Fibroblast of pulmonary artery (primary cell): ENCODE results near the gene ERFL.

ENCODE experiments used
- DNase-seq: peaks from one replicate; pipeline ENCODE4 v3.0.0-alpha.2; 2010; ENCODE audit warnings: low read depth
- H3K4me3 ChIP-seq: replicated peaks from 2 replicates; pipeline ENCODE4 v1.5.1; 2011; ENCODE audit warnings: low read depth, mild to moderate bottlenecking, control low read depth, low read length, moderate library complexity
- TF ChIP-seq, protein P1 (sequence below): IDR thresholded peaks from 2 replicates; pipeline ENCODE4 v1.5.1; 2011; ENCODE audit warnings: mild to moderate bottlenecking, control low read depth, low read length, inconsistent platforms; ENCODE audit errors: missing control alignments

The ERFL gene

DNA sequence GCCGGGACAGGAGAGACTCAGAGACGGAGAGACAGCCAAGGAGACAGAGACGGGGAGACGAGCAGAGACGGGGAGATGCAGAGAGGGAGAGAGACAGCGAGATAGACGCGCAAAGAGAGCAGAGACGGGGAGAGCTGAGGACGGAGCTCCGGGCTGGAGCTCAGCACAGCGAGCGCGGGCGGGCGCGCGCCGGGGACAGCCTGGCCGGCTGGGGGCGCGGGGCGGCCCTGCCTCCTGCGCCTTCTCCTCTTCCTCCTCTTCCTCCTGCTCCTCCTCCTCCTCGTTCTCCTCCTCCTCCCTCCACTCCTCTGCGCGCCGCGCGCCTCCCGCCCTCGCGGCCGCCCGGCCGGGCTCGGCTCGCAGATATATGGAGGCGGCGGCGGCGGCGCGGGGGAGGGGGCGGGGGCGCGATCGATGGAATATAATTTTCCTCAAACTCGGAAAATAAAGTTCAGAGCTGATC lies at the start of gene ERFL:
TSS of gene ERFL (minus strand) at position 229 of the 463 bp plus-strand sequence. CDS start 15,530 bp downstream, outside the sequence.
- DNase-seq: no peak

DNA sequence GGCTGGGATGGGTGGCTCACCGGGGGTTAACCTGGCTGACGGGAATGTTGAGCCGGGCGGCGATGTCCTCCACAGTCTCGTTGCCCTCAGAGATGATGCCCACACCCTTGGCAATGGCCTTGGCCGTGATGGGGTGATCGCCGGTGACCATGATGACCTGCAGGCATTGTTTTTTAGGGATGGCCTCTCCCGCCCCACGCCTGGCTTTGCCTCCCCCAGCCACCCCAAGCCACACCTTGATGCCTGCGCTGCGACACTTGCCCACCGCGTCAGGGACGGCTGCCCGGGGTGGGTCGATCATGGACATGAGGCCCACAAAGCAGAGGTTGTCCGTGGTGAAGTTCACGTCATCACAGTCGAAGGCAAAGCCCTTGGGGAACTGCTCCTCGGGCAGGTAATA lies 49.7 kb upstream of the ERFL start:
- H3K4me3 ChIP-seq: no peak overlapping the region
- DNase-seq: no peak
- TF ChIP-seq, protein P1, sequence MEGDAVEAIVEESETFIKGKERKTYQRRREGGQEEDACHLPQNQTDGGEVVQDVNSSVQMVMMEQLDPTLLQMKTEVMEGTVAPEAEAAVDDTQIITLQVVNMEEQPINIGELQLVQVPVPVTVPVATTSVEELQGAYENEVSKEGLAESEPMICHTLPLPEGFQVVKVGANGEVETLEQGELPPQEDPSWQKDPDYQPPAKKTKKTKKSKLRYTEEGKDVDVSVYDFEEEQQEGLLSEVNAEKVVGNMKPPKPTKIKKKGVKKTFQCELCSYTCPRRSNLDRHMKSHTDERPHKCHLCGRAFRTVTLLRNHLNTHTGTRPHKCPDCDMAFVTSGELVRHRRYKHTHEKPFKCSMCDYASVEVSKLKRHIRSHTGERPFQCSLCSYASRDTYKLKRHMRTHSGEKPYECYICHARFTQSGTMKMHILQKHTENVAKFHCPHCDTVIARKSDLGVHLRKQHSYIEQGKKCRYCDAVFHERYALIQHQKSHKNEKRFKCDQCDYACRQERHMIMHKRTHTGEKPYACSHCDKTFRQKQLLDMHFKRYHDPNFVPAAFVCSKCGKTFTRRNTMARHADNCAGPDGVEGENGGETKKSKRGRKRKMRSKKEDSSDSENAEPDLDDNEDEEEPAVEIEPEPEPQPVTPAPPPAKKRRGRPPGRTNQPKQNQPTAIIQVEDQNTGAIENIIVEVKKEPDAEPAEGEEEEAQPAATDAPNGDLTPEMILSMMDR: no peak

More for the DNA sequence above, at the start of gene ERFL:
- H3K4me3 ChIP-seq: peak within 1 kb of the TSS; percentile 45
- TF ChIP-seq, protein P1: no peak

DNA sequence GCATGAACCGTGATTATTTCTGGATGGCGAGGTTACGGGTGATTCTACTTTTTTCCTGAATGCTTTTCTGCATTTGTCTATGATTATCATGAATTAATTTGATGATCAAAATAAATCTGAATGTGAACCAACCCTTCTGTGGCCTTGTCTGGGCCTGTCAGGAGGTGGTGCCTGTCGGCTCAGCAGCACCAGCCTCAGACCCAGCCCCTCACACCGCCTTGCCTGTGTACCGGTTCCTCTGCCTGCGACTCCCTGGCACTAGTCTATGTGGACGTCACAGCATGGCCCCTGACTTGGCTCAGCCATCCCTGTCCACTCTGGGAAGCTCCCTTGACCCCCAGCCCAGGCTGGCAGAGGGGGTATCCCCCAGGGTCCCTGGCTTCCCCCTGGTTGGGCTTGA lies 46.4 kb upstream of the ERFL start:
- TF ChIP-seq, protein P1: no peak
- DNase-seq: no peak
- no peak overlapping the region for H3K4me3 ChIP-seq

DNA sequence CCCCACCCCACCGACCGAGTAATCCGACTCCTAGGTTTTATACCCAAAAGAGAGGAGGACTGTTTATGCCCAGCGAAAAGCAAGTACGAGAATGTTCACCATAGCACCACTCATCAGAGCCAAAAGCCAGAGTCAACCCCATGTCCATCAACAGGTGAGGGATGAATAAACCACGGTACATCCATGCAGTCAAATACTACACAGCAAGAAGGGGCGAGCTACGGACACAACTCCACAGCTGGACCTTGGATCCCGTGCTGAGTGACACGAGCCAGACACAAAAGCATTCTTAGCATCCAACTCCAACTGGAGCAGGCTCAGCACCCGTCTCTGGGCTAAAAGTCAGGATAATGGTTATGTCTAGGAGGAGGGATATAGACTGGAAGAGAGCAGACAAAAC lies 43.1 kb upstream of the ERFL start:
- H3K4me3 ChIP-seq: no peak overlapping the region
- TF ChIP-seq, protein P1: no peak
- DNase-seq: no peak

DNA sequence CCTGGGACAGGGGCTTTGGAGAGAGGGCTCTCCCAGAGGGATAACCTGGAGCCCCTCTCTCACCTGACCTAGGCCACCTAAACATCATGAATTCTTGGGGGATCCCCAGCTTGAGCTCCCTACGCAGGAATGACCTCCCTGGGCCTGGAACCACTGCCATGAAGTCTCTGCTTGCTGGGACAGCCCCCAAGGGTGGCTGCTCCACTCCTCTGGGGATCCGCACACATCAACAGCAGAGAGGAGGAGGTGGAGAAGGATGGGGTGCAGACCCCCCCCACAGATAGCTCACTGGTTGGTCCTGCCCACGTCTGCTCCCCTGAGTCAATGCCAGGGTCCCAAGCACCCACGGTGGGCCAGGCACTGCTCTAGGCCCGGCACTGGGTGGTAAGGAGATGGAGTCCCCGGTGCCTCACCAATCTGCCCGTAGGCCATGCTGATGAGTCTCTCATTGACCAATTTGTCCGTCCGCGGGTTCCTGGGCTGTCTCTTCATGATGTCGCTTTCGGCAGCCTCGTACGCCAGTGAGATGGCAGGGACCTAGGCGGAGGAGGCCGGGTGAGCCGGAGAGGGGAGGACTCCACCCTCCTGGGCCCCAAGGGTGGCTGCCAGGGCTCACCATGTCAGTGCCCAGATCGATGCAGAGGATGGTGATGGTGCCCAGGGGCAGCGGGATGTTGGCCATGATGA lies 41.7 kb upstream of the ERFL start:
- no peak for DNase-seq
- no peak overlapping the region for H3K4me3 ChIP-seq
- TF ChIP-seq, protein P1: no peak

DNA sequence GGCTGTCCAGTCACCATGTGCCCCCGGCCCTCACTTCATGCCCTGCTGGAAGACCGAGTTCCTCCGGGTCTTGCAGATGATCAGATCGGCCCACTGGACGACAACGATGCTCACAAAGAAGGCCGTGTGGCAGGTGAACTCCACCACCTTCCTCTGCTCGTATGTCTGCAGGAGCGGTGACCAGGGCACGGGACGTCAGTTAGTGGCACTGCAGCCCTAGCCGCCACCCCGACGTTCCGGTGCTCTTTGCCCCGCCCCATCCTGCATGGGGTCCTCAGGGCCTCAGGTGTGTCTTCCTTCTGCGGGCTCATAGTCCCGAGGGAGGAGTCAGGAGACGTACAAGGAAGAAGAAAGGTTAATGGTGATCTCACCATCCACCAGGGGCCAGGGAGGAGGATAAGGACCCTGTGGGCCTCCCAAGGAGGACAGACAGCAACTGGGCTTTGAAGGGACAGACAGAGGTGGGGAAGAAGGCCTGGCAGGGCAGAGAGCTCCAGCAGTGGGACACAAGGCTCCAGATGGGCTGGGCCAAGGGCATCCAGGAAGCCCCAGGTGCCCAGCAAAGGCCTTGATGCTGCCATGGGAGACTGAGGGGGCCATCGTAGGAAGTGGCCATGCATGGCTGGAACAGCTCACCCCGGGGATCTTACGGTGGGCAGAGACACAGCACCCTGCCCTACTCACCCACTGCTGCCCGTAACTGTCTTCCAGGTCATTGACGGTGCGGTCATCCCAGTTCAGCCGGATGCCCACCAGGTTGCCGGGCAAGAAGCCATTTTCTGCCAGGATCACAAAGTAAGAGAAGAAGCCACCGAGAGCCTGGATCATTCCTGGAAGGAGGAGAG lies 40.7 kb upstream of the ERFL start:
- TF ChIP-seq, protein P1: no peak
- no peak overlapping the region for H3K4me3 ChIP-seq
- DNase-seq: no peak
